ENCODE results near the gene ZNF341. TPM values are rescaled to one million over a fixed set of nuclear protein-coding genes. Genes with fewer than 3 reads are reported as not detected.

ZNF341 gene
- polyA plus RNA-seq, 1 donor: 3.3 TPM

Other genes starting within 250 kb of the ZNF341 start
- gene CBFA2T2, start 241.9 kb upstream of the ZNF341 start, polyA plus RNA-seq: 29.1 TPM
- 0.34 TPM for gene C20orf144, start 69.7 kb upstream of the ZNF341 start, polyA plus RNA-seq
- gene ACTL10, start 65.1 kb upstream of the ZNF341 start, polyA plus RNA-seq: 1.4 TPM
- 27.8 TPM for gene NECAB3, start 57.6 kb upstream of the ZNF341 start, polyA plus RNA-seq
- gene E2F1, start 45.6 kb upstream of the ZNF341 start, polyA plus RNA-seq: 8.5 TPM
- 10.2 TPM for gene PXMP4, start 11.7 kb upstream of the ZNF341 start, polyA plus RNA-seq
- gene CHMP4B, start 79.4 kb downstream of the ZNF341 start, polyA plus RNA-seq: 98.5 TPM